SJSA1 (cell line): ENCODE results near the gene GRM1. TPM values are rescaled to one million over a fixed set of nuclear protein-coding genes. Genes with fewer than 3 reads are reported as not detected.

Experiments used
- DNase-seq, 2 experiments: peaks; one replicate each; pipeline ENCODE4 v3.0.0-alpha.2; 2015 to 2020; ENCODE audit warnings: low spot score in 2 of 2, low read depth in 1 of 2
- H3K27ac ChIP-seq: fragments of 250-450 bp; sonication (Bioruptor Pico); 2 replicates; pipeline ENCODE4 v1.5.1; 2020; ENCODE audit warnings: mild to moderate bottlenecking, moderate library complexity
- H3K27me3 ChIP-seq: fragments of 250-450 bp; sonication (Bioruptor Pico); replicated peaks from 2 replicates; pipeline ENCODE4 v1.5.1; 2020; ENCODE audit warnings: mild to moderate bottlenecking, moderate library complexity
- H3K36me3 ChIP-seq: fragments of 250-450 bp; sonication (Bioruptor Pico); 2 replicates; pipeline ENCODE4 v1.5.1; 2020; ENCODE audit warnings: mild to moderate bottlenecking
- H3K4me1 ChIP-seq: fragments of 250-450 bp; sonication (Bioruptor Pico); replicated peaks from 2 replicates; pipeline ENCODE4 v1.6.1; 2021; ENCODE audit warnings: mild to moderate bottlenecking
- H3K4me3 ChIP-seq: fragments of 250-450 bp; sonication (Bioruptor Pico); 2 replicates; pipeline ENCODE4 v1.5.1; 2020; ENCODE audit warnings: mild to moderate bottlenecking
- H3K9me3 ChIP-seq: fragments of 250-450 bp; sonication (Bioruptor Pico); replicated peaks from 2 replicates; pipeline ENCODE4 v1.5.1; 2020; ENCODE audit warnings: mild to moderate bottlenecking
- total RNA-seq: library from RNA; depleted of rRNA; stranded (reverse); fragments of >200 nt; shearing (Covaris generic); gene quantifications from 2 replicates; pipeline ENCODE4 v1.2.3, GENCODE V29; 2014

The GRM1 gene
- total RNA-seq, 1 experiment from 2014 or later, result not detected

DNA sequence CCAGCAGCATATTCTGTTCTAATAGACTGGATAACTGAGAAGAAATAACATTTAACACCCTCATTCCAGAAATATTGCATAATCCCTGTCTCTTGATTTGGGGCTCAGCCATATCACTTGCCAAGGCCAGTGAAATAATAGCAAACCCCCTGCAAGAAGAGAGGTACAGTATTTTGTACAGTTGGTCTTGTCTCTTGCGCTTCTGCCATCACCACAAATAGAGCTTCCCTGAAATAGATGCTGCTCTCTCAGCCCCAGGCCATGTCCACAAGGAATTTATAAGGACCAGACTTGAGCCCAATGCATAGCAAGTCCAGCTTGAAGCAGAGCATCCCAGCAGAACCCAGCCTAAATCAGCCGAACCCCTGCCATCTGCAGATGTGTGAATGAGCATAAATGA, 254.0 kb downstream of the GRM1 start:
- H3K27ac ChIP-seq, result no peak overlapping the region

GRCh38 chr6:146284311-146284710, 255.4 kb downstream of the GRM1 start:
- no peaks in the 10 kb centered on the region for H3K4me1 ChIP-seq
- no peak overlapping the region for H3K4me3 ChIP-seq
- H3K9me3 ChIP-seq, result no peaks in the 10 kb centered on the region
- H3K27ac ChIP-seq, result no peak overlapping the region
- DNase-seq, result no peak
- H3K27me3 ChIP-seq, result 0 out of 2 replicates have a peak, but pooled peaks cover 5% of the 10 kb centered on the region
- H3K36me3 ChIP-seq, result no peaks in the 10 kb centered on the region

More for the DNA sequence above, 254.0 kb downstream of the GRM1 start:
- no peaks in the 10 kb centered on the region for H3K4me1 ChIP-seq
- no peaks in the 10 kb centered on the region for H3K9me3 ChIP-seq
- H3K27me3 ChIP-seq, result 0 out of 2 replicates have a peak, but pooled peaks cover 5% of the 10 kb centered on the region
- H3K36me3 ChIP-seq, result no peaks in the 10 kb centered on the region
- DNase-seq, result no peak
- H3K4me3 ChIP-seq, result no peak overlapping the region

- Histone ChIP-seq H3K27me3 (no peaks in the 10 kb centered on the region), H3K4me1 (peaks cover 14% of the 10 kb centered on the region), H3K9me3 (no peaks in the 10 kb centered on the region), H3K27ac (no peak overlapping the region), H3K4me3 (no peak overlapping the region), H3K36me3 (no peaks in the 10 kb centered on the region)
- no peak for DNase-seq
Observed at GRCh38 chr6:146286961-146287360, 258.1 kb downstream of the GRM1 start.

DNA sequence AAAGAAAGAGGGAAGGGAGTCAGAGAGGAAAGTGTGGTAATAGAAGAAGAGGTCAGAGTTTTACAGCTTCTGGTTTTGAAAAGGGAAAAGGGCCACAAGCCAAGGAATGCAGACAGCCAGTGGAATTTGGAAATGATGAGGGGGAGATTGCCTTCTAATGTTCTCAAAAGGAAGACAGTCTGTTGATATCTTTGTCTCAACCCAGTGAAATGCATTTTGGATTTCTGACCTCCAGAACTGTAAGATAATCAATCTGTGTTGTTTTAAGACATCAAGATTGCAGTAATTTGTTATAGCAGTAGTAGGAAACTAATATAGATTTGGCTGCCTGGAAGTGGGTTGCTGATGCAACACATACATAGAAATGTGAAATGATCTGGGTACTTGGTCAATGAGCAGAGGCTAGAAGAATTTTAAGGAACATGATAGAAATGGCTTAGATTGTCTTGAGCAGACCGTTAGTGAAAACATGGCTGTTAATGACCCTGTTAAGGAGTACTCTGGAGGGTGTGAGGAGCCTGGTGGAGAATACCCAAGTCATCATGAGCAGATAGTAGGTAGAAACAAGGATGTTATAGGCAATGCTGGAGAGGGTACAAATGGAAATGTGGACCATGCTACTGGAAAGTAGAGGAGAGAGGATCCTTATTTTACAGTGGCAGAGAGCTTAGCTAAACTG, 259.0 kb downstream of the GRM1 start:
- H3K36me3 ChIP-seq, result no peaks in the 10 kb centered on the region
- H3K4me3 ChIP-seq, result no peak overlapping the region
- DNase-seq, result no peak
- no peak overlapping the region for H3K27ac ChIP-seq
- no peaks in the 10 kb centered on the region for H3K9me3 ChIP-seq
- no peaks in the 10 kb centered on the region for H3K27me3 ChIP-seq
- H3K4me1 ChIP-seq, result peaks cover 14% of the 10 kb centered on the region

DNA sequence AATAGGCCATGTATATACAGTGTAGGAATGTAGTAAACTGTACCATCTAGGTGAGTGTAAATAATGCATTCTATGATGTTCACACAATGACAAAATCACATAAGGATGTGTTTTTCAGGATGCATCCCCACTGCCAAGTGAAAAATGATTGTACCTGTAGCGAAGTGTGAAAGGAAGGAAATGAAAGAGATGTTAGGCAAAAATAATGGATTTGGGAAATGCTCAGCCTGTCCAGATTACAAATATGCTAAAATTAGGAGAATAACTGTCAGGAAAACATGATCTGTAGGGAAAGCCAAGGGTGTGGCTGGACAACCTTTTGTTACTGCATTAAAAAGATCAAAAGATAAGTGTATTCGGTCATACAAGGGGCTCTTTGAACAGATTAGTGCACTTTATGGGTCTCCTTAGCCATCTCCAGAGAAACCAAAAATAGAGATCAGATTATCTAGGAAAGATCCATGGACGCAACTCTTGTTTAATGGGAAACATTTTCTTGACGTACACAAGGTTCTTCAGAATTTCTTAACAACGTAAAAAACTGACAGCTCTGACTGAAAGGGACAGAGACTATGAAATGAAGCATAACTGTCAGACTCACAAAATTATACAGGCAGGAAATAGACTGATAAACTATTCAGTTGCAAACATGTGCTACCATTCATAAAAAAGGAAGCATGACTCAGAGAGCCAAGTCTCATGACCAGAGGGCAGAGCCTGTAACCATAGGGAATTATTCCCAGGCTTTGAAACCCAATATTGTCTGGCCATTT, 261.1 kb downstream of the GRM1 start:
- H3K4me3 ChIP-seq, result no peak overlapping the region
- H3K27ac ChIP-seq, result peak overlapping the region; percentile 57
- peak in 1 of 2 experiments; percentile 39 for DNase-seq
- no peaks in the 10 kb centered on the region for H3K27me3 ChIP-seq
- H3K9me3 ChIP-seq, result no peaks in the 10 kb centered on the region
- no peaks in the 10 kb centered on the region for H3K36me3 ChIP-seq
- H3K4me1 ChIP-seq, result peaks cover 14% of the 10 kb centered on the region

DNA sequence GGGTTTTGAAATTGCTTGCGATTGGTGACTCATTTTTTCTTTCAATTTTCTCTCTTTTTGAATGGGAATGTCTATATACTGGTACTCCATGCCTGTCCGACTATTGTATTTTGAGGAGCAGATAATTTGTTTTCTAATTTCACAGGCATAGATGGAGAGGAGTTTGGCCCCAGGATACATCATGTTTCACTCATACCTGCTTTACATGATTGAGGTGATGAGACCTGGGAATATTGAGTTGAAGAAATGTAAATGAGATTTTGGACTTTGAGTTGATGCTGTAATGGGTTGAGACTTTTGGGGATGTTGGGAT, 261.7 kb downstream of the GRM1 start:
- 0 out of 2 replicates have a peak overlapping the region, but pooled peaks have one; percentile 1 for H3K27ac ChIP-seq
- DNase-seq, result no peak
- H3K36me3 ChIP-seq, result no peaks in the 10 kb centered on the region
- H3K27me3 ChIP-seq, result no peaks in the 10 kb centered on the region
- no peak overlapping the region for H3K4me3 ChIP-seq
- H3K4me1 ChIP-seq, result peaks cover 14% of the 10 kb centered on the region
- no peaks in the 10 kb centered on the region for H3K9me3 ChIP-seq

GRCh38 chr6:146292506-146292905, 263.6 kb downstream of the GRM1 start:
- Histone ChIP-seq H3K27me3 (no peaks in the 10 kb centered on the region), H3K27ac (no peak overlapping the region), H3K4me1 (peaks cover 14% of the 10 kb centered on the region), H3K4me3 (no peak overlapping the region), H3K36me3 (no peaks in the 10 kb centered on the region), H3K9me3 (no peaks in the 10 kb centered on the region)
- DNase-seq, result no peak

- H3K36me3 ChIP-seq, result no peaks in the 10 kb centered on the region
- no peaks in the 10 kb centered on the region for H3K9me3 ChIP-seq
- H3K27me3 ChIP-seq, result no peaks in the 10 kb centered on the region
- peaks cover 2% of the 10 kb centered on the region for H3K4me1 ChIP-seq
- H3K4me3 ChIP-seq, result no peak overlapping the region
- no peak for DNase-seq
- H3K27ac ChIP-seq, result no peak overlapping the region
Observed at GRCh38 chr6:146295695-146296094, 266.8 kb downstream of the GRM1 start.

DNA sequence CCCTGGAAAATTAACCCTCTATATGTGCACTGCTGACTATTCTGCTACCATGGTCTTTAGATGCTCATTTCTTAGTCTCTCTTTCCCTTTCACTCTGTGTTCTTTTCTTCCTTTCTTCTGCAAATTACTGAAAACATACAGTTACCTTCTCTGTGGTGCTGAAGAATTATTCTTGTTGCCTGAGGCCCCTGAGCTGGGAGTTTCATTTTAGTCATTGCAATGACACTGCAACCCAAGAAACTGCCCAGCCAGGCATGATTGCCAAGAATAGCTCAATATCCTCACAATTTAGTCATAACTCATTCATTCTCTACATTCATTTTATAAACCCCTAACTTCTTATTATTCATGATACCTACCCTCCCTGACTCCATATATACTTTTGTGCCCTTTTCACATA, 269.0 kb downstream of the GRM1 start:
- Histone ChIP-seq H3K4me3 (no peak overlapping the region), H3K9me3 (no peaks in the 10 kb centered on the region), H3K4me1 (no peaks in the 10 kb centered on the region), H3K27ac (no peak overlapping the region), H3K36me3 (no peaks in the 10 kb centered on the region), H3K27me3 (no peaks in the 10 kb centered on the region)
- DNase-seq, result no peak

- no peak for DNase-seq
- Histone ChIP-seq H3K4me1 (no peaks in the 10 kb centered on the region), H3K27me3 (no peaks in the 10 kb centered on the region), H3K4me3 (no peak overlapping the region), H3K36me3 (no peaks in the 10 kb centered on the region), H3K9me3 (no peaks in the 10 kb centered on the region), H3K27ac (no peak overlapping the region)
Observed at GRCh38 chr6:146300521-146300920, 271.7 kb downstream of the GRM1 start.

DNA sequence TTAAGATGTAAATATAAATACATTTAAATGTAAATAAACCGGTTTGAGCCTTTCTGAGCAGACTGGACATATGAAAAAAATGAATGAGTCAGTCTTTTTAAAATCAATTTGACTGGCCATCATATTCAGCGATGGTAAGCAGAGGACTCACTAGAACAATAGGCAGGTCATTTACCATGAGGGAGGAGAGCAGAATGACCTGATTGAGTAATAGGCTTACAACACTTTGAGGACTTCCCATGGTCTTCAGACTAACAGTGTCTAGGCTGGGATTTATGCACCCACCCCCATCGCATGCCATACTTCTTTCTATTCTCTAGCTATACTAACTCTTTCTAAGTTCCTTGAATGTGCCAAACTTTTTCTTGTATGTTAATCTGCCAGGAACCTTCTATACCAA, 272.9 kb downstream of the GRM1 start:
- no peaks in the 10 kb centered on the region for H3K9me3 ChIP-seq
- H3K27ac ChIP-seq, result no peak overlapping the region
- H3K4me1 ChIP-seq, result no peaks in the 10 kb centered on the region
- no peaks in the 10 kb centered on the region for H3K36me3 ChIP-seq
- H3K27me3 ChIP-seq, result no peaks in the 10 kb centered on the region
- H3K4me3 ChIP-seq, result no peak overlapping the region
- no peak for DNase-seq

DNA sequence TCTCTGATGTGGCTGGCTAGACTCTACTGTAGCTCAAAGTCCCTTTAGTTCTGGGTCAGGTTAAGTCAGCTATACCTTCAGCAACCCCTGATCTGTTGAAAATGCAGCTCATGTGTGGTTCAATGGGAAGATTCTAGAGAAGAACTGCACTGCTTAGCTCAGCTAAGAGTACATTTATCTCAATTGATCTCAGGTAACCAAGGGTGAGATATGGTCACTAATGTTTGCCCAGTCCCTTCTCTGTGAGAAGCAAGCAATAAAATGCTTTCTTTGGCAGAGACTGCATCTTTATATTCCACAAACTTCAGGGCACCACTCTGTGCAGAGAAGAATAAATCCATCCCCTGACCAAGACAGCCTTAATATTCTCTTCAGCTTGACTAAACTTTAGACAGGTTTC, 274.1 kb downstream of the GRM1 start:
- Histone ChIP-seq H3K4me1 (no peaks in the 10 kb centered on the region), H3K4me3 (no peak overlapping the region), H3K27ac (no peak overlapping the region), H3K9me3 (no peaks in the 10 kb centered on the region), H3K27me3 (no peaks in the 10 kb centered on the region), H3K36me3 (no peaks in the 10 kb centered on the region)
- no peak for DNase-seq

DNA sequence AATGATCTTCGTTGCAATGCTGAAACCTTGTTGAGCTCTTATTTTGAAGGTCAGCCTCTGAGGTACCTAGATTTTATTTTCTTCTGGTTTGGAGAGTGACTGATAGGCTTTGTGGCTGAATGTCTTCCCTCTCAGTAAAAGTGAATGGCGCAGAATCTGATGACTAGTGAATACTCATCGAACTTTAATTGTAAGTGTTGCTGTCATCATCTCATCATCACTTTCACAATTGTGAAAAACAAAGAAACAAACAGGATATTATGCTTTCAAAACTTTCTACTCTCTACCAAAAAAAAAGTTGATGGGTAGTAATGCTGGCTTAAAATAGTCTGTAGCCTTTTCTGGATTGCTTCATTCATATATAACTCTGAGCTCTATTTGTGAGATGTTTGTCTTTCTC, 275.3 kb downstream of the GRM1 start:
- Histone ChIP-seq H3K9me3 (no peaks in the 10 kb centered on the region), H3K4me1 (no peaks in the 10 kb centered on the region), H3K27ac (no peak overlapping the region), H3K36me3 (no peaks in the 10 kb centered on the region), H3K4me3 (no peak overlapping the region), H3K27me3 (no peaks in the 10 kb centered on the region)
- DNase-seq, result no peak

DNA sequence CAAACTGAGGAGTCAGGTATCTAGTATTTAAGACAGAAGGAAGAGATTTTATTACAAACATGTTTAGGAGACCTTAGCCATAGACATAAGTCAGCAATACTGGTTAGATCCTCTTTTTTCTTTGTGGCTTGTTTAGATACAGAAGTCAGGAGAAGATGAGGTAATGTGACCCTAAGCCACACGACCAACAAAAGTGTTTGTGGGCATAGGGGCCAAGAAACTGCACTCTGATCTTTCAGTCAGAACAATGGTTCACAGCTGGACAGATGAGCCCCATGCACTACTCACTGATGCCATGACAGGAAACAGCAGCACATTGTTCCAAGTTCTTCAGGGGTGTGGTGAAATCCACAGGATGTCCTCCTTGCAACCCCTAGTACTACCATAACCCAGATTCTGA, 276.2 kb downstream of the GRM1 start:
- H3K4me1 ChIP-seq, result no peaks in the 10 kb centered on the region
- H3K27ac ChIP-seq, result no peak overlapping the region
- no peaks in the 10 kb centered on the region for H3K36me3 ChIP-seq
- H3K27me3 ChIP-seq, result no peaks in the 10 kb centered on the region
- DNase-seq, result no peak
- H3K4me3 ChIP-seq, result no peak overlapping the region
- H3K9me3 ChIP-seq, result no peaks in the 10 kb centered on the region
